ENCODE results near the gene TBC1D22A. TPM values are rescaled to one million over a fixed set of nuclear protein-coding genes. Genes with fewer than 3 reads are reported as not detected.

Gene TBC1D22A
- total and polyA plus RNA-seq, 2 experiments from 2014 or later: 16.6 to 18.5 TPM

GRCh38 chr22:46846832-46847355 lies 84.4 kb downstream of the TBC1D22A start:
- Histone ChIP-seq H3K9me3 (ENCODE audit: low read depth) (no peaks in the 10 kb centered on the region), H3K4me3 (no peak overlapping the region), H3K27me3 (no peaks in the 10 kb centered on the region), H3K36me3 (no peaks in the 10 kb centered on the region), H3K4me1 (ENCODE audit: low read depth) (no peaks in the 10 kb centered on the region), H3K27ac (no peak overlapping the region)
- TF ChIP-seq CTCF (IDR thresholded peaks at IDR 0.05; ENCODE audit: low read depth, low read length): no peak
- DNase-seq (ENCODE audit: low read depth in 1 of 2, low spot score in 1 of 2): no peak

- no peaks in the 10 kb centered on the region for H3K4me1 ChIP-seq (ENCODE audit: low read depth)
- no peaks in the 10 kb centered on the region for H3K27me3 ChIP-seq
- no peak for DNase-seq (ENCODE audit: low read depth in 1 of 2, low spot score in 1 of 2)
Observed at GRCh38 chr22:46848197-46848596, 85.7 kb downstream of the TBC1D22A start.

GRCh38 chr22:46849101-46849500 lies 86.7 kb downstream of the TBC1D22A start:
- no peak for TF ChIP-seq CTCF (IDR thresholded peaks at IDR 0.05; ENCODE audit: low read depth, low read length)
- no peak overlapping the region for H3K27ac ChIP-seq
- H3K27me3 ChIP-seq: no peaks in the 10 kb centered on the region

More at GRCh38 chr22:46848197-46848596, 85.7 kb downstream of the TBC1D22A start:
- Histone ChIP-seq H3K9me3 (ENCODE audit: low read depth) (no peaks in the 10 kb centered on the region), H3K27ac (no peak overlapping the region), H3K36me3 (no peaks in the 10 kb centered on the region), H3K4me3 (no peak overlapping the region)
- no peak for TF ChIP-seq CTCF (IDR thresholded peaks at IDR 0.05; ENCODE audit: low read depth, low read length)

GRCh38 chr22:46849951-46850350 lies 87.5 kb downstream of the TBC1D22A start:
- Histone ChIP-seq H3K36me3 (no peaks in the 10 kb centered on the region), H3K27ac (no peak overlapping the region), H3K9me3 (ENCODE audit: low read depth) (no peaks in the 10 kb centered on the region), H3K4me1 (ENCODE audit: low read depth) (no peaks in the 10 kb centered on the region), H3K4me3 (no peak overlapping the region), H3K27me3 (no peaks in the 10 kb centered on the region)
- no peak for TF ChIP-seq CTCF (IDR thresholded peaks at IDR 0.05; ENCODE audit: low read depth, low read length)
- DNase-seq (ENCODE audit: low read depth in 1 of 2, low spot score in 1 of 2): no peak

More at GRCh38 chr22:46849101-46849500, 86.7 kb downstream of the TBC1D22A start:
- no peak for DNase-seq (ENCODE audit: low read depth in 1 of 2, low spot score in 1 of 2)
- H3K4me1 ChIP-seq (ENCODE audit: low read depth): no peaks in the 10 kb centered on the region
- no peaks in the 10 kb centered on the region for H3K36me3 ChIP-seq
- H3K9me3 ChIP-seq (ENCODE audit: low read depth): no peaks in the 10 kb centered on the region
- H3K4me3 ChIP-seq: no peak overlapping the region

- H3K27me3 ChIP-seq: no peaks in the 10 kb centered on the region
- no peaks in the 10 kb centered on the region for H3K4me1 ChIP-seq (ENCODE audit: low read depth)
- no peak for DNase-seq (ENCODE audit: low read depth in 1 of 2, low spot score in 1 of 2)
- no peak overlapping the region for H3K27ac ChIP-seq
- H3K36me3 ChIP-seq: no peaks in the 10 kb centered on the region
- no peaks in the 10 kb centered on the region for H3K9me3 ChIP-seq (ENCODE audit: low read depth)
- TF ChIP-seq CTCF (IDR thresholded peaks at IDR 0.05; ENCODE audit: low read depth, low read length): no peak
- H3K4me3 ChIP-seq: no peak overlapping the region
Observed at GRCh38 chr22:46851311-46851710, 88.9 kb downstream of the TBC1D22A start.

All from cardiac muscle cell (in vitro differentiated cells and primary cell).